Measurements from ENCODE around the gene CDKAL1.

The CDKAL1 gene

DNA sequence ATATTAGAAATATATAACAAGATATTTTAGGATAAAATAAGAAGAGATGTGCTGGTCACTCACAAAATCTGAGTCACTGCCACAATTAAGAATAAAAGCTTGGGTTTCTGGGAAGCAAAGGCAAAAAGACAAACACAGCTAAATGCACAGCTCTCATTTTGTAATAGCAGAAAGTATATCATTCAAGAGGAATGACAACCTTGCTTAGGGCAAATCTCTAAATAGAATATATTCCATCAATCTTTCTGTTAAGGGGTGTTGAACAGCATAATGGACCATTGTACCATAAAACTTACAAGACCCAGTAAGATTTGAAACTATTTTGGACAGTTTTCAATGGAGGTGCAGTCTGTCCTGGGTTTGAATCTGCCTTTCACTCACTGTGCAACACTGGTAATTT, 594.3 kb downstream of the CDKAL1 start:
- TF ChIP-seq EP300 (IDR thresholded peaks at IDR 0.05; ENCODE audit: borderline replicate concordance) (no peak), TAF1 (IDR thresholded peaks at IDR 0.05; ENCODE audit: low read depth) (no peak), TCF12 (IDR thresholded peaks at IDR 0.05; ENCODE audit: low read depth) (no peak), EGR1 (IDR thresholded peaks at IDR 0.05) (no peak), ZBTB7A (IDR thresholded peaks at IDR 0.05; ENCODE audit: low read depth) (no peak), CREB1 (IDR thresholded peaks at IDR 0.05; ENCODE audit: low read depth) (no peak), YY1 (IDR thresholded peaks at IDR 0.05; ENCODE audit: low read depth) (no peak), TEAD4 (IDR thresholded peaks at IDR 0.05) (no peak), FOXM1 (IDR thresholded peaks at IDR 0.05; ENCODE audit: borderline replicate concordance, low read depth) (no peak), CEBPB (IDR thresholded peaks at IDR 0.05) (no peak), RAD21 (IDR thresholded peaks at IDR 0.05; ENCODE audit: low read depth) (no peak), NFIC (IDR thresholded peaks at IDR 0.05) (no peak)
- TF ChIP-seq, protein P1, sequence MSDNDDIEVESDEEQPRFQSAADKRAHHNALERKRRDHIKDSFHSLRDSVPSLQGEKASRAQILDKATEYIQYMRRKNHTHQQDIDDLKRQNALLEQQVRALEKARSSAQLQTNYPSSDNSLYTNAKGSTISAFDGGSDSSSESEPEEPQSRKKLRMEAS (IDR thresholded peaks at IDR 0.05) = no peak
- TF ChIP-seq, protein P2, sequence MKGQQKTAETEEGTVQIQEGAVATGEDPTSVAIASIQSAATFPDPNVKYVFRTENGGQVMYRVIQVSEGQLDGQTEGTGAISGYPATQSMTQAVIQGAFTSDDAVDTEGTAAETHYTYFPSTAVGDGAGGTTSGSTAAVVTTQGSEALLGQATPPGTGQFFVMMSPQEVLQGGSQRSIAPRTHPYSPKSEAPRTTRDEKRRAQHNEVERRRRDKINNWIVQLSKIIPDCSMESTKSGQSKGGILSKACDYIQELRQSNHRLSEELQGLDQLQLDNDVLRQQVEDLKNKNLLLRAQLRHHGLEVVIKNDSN (IDR thresholded peaks at IDR 0.05) = no peak
- TF ChIP-seq, protein P3, sequence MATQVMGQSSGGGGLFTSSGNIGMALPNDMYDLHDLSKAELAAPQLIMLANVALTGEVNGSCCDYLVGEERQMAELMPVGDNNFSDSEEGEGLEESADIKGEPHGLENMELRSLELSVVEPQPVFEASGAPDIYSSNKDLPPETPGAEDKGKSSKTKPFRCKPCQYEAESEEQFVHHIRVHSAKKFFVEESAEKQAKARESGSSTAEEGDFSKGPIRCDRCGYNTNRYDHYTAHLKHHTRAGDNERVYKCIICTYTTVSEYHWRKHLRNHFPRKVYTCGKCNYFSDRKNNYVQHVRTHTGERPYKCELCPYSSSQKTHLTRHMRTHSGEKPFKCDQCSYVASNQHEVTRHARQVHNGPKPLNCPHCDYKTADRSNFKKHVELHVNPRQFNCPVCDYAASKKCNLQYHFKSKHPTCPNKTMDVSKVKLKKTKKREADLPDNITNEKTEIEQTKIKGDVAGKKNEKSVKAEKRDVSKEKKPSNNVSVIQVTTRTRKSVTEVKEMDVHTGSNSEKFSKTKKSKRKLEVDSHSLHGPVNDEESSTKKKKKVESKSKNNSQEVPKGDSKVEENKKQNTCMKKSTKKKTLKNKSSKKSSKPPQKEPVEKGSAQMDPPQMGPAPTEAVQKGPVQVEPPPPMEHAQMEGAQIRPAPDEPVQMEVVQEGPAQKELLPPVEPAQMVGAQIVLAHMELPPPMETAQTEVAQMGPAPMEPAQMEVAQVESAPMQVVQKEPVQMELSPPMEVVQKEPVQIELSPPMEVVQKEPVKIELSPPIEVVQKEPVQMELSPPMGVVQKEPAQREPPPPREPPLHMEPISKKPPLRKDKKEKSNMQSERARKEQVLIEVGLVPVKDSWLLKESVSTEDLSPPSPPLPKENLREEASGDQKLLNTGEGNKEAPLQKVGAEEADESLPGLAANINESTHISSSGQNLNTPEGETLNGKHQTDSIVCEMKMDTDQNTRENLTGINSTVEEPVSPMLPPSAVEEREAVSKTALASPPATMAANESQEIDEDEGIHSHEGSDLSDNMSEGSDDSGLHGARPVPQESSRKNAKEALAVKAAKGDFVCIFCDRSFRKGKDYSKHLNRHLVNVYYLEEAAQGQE (IDR thresholded peaks at IDR 0.05; ENCODE audit: low read depth) = no peak

DNA sequence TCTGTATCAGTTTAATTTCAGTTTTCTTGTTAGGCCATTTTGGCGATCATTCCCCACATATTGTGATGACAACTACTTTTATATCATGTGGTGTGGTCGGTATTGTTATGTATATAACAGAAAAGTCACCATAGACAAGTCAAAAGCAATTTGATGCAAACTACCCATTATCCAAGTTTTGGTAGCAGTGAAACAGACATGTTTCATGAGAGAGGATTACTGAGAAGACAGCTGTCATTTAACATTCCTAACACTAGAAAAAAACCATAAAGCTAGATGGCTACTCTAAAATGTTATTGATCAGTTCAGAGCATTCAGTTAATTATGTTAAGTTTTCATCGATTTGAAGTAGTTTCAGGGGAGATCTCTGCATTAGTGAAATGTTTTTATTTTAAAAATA, 597.1 kb downstream of the CDKAL1 start:
- no peak for TF ChIP-seq EGR1 (IDR thresholded peaks at IDR 0.05)
- TF ChIP-seq CEBPB (IDR thresholded peaks at IDR 0.05) = no peak
- TF ChIP-seq ZBTB7A (IDR thresholded peaks at IDR 0.05; ENCODE audit: low read depth) = no peak
- no peak for TF ChIP-seq YY1 (IDR thresholded peaks at IDR 0.05; ENCODE audit: low read depth)
- TF ChIP-seq FOXM1 (IDR thresholded peaks at IDR 0.05; ENCODE audit: borderline replicate concordance, low read depth) = no peak
- TF ChIP-seq, protein P1 (IDR thresholded peaks at IDR 0.05) = no peak
- TF ChIP-seq, protein P3 (IDR thresholded peaks at IDR 0.05; ENCODE audit: low read depth) = no peak
- TF ChIP-seq EP300 (IDR thresholded peaks at IDR 0.05; ENCODE audit: borderline replicate concordance) = no peak
- TF ChIP-seq, protein P2 (IDR thresholded peaks at IDR 0.05) = no peak
- no peak for TF ChIP-seq TEAD4 (IDR thresholded peaks at IDR 0.05)
- TF ChIP-seq NFIC (IDR thresholded peaks at IDR 0.05) = no peak
- no peak for TF ChIP-seq RAD21 (IDR thresholded peaks at IDR 0.05; ENCODE audit: low read depth)
- no peak for TF ChIP-seq TCF12 (IDR thresholded peaks at IDR 0.05; ENCODE audit: low read depth)
- TF ChIP-seq CREB1 (IDR thresholded peaks at IDR 0.05; ENCODE audit: low read depth) = no peak
- TF ChIP-seq TAF1 (IDR thresholded peaks at IDR 0.05; ENCODE audit: low read depth) = no peak

DNA sequence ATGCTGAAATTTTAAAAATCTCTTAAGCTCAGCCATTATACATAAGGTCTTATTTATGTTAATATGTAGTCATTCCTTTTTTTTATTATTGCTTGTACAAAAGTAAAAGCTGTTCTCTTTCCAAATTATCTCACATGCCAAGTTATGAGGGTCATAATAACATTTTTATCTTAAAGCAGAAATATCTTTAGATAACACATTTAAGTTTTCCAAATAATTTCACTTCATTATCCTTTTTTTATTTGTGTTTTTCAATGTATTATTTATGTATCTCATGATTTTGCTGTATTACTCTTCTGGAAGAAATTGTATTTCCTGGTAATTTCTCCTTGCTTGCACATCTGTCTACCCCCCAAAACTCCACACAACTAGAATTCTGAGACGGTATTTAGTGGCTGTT, 598.2 kb downstream of the CDKAL1 start:
- TF ChIP-seq CEBPB (IDR thresholded peaks at IDR 0.05) (no peak), TAF1 (IDR thresholded peaks at IDR 0.05; ENCODE audit: low read depth) (no peak), TCF12 (IDR thresholded peaks at IDR 0.05; ENCODE audit: low read depth) (no peak), EGR1 (IDR thresholded peaks at IDR 0.05) (no peak), EP300 (IDR thresholded peaks at IDR 0.05; ENCODE audit: borderline replicate concordance) (no peak), CREB1 (IDR thresholded peaks at IDR 0.05; ENCODE audit: low read depth) (no peak)

DNA sequence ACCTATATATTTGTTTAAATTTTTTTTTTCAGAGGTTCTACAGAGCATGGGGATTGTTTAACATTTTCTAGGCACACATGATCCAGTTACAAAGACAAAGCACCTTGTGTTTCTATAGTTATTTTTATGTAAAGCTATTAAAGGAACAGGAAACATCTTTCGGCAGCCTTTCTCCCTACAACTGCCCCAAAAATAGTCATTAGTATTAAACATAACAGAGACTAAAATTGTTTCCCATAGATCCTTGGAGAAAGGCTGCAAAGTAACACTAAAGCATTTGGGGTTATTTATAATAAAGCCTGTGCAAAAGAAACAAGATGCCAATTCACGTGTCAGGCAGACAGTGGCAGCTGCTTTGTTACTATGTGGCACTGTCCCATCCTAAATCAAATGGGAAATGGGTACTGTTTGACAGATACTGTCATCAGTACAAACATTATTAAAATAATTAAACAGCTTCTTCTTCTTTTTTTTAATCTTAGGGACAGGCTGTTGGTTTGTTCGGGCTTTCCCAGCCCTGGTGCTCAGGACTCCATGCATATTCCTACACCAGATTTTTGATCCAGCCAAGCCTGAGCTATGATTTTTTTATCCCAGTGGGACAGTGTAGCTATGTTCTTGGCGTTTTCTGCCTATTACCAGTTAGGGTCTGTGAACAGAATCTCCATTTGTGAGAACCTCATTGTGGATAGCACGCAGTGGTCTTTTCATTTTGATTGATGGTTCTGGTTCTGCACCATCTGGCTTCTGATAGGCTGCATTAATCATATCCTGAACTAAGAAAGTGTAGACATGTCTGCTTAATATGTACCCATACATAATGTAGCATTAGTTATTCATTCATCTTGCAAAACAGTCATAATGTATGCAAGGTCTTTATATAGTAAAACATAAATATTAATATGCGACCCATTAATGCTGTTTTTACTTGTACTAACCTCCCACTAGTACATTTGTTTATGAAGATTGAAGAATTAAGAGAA, 598.9 kb downstream of the CDKAL1 start:
- TF ChIP-seq, protein P1 (IDR thresholded peaks at IDR 0.05) = no peak
- TF ChIP-seq, protein P3 (IDR thresholded peaks at IDR 0.05; ENCODE audit: low read depth) = no peak
- no peak for TF ChIP-seq ZBTB7A (IDR thresholded peaks at IDR 0.05; ENCODE audit: low read depth)
- TF ChIP-seq NFIC (IDR thresholded peaks at IDR 0.05) = no peak
- no peak for TF ChIP-seq FOXM1 (IDR thresholded peaks at IDR 0.05; ENCODE audit: borderline replicate concordance, low read depth)
- no peak for TF ChIP-seq EP300 (IDR thresholded peaks at IDR 0.05; ENCODE audit: borderline replicate concordance)
- TF ChIP-seq TCF12 (IDR thresholded peaks at IDR 0.05; ENCODE audit: low read depth) = no peak
- TF ChIP-seq YY1 (IDR thresholded peaks at IDR 0.05; ENCODE audit: low read depth) = no peak
- TF ChIP-seq, protein P2 (IDR thresholded peaks at IDR 0.05) = no peak
- no peak for TF ChIP-seq CREB1 (IDR thresholded peaks at IDR 0.05; ENCODE audit: low read depth)
- TF ChIP-seq RAD21 (IDR thresholded peaks at IDR 0.05; ENCODE audit: low read depth) = no peak
- no peak for TF ChIP-seq TEAD4 (IDR thresholded peaks at IDR 0.05)
- no peak for TF ChIP-seq CEBPB (IDR thresholded peaks at IDR 0.05)
- no peak for TF ChIP-seq TAF1 (IDR thresholded peaks at IDR 0.05; ENCODE audit: low read depth)
- no peak for TF ChIP-seq EGR1 (IDR thresholded peaks at IDR 0.05)
